T47D (cell line): ENCODE data around the gene PTPRJ.
"Not testable (repeated sequence)": the region's sequence is repeated elsewhere in the genome, so short reads cannot be mapped to it uniquely, and the experiment has no call there.

Experiments used
- DNase-seq, 2 experiments: peaks; one replicate each; pipeline versions ENCODE4 v3.0.0 to v3.0.0-alpha.2; 2011 to 2012; ENCODE audit warnings: low read depth in 1 of 2, low spot score in 1 of 2
- JUND ChIP-seq: IDR thresholded peaks from 2 replicates; pipeline ENCODE4 v1.6.1; 2012; ENCODE audit warnings: low read depth
- in situ Hi-C: cut with HindIII; loops from 2 replicates; pipeline ENCODE4 v1.10.0; 2016; ENCODE audit warnings: low sequenced_read_pairs, low pct_unique_long_range_greater_than_20kb

Gene PTPRJ

GRCh38 chr11:48127521-48128183 is 147.3 kb downstream of the PTPRJ start:
- TF ChIP-seq JUND, result no peak
- in situ Hi-C loops, result no loop called here
- no peak for DNase-seq

- TF ChIP-seq JUND, result no peak
- no peak for DNase-seq
- in situ Hi-C loops, result no loop called here
These were observed 149.5 kb downstream of the PTPRJ start for GRCh38 chr11:48129697-48130395.

- DNase-seq, result no peak
- TF ChIP-seq JUND, result no peak
- in situ Hi-C loops, result no loop called here
These were observed 154.0 kb downstream of the PTPRJ start for GRCh38 chr11:48134221-48134922.

GRCh38 chr11:48138222-48138621 is 157.9 kb downstream of the PTPRJ start:
- no peak for TF ChIP-seq JUND
- in situ Hi-C loops, result no loop called here
- no peak for DNase-seq

- DNase-seq, in situ Hi-C loops: not testable (repeated sequence)
These were observed 159.5 kb downstream of the PTPRJ start for GRCh38 chr11:48139896-48140295.

GRCh38 chr11:48141475-48142122 is 161.2 kb downstream of the PTPRJ start:
- TF ChIP-seq JUND, result no peak
- no peak for DNase-seq
- in situ Hi-C loops, result no loop called here

- no peak for TF ChIP-seq JUND
- in situ Hi-C loops, result no loop called here
- no peak for DNase-seq
These were observed 162.5 kb downstream of the PTPRJ start for GRCh38 chr11:48142889-48143288.

GRCh38 chr11:48148749-48149148 is 168.4 kb downstream of the PTPRJ start:
- DNase-seq, result no peak
- no peak for TF ChIP-seq JUND
- in situ Hi-C loops, result no loop called here

GRCh38 chr11:48150213-48150612 is 169.9 kb downstream of the PTPRJ start:
- in situ Hi-C loops, result no loop called here
- no peak for DNase-seq
- no peak for TF ChIP-seq JUND

- in situ Hi-C loops, result no loop called here
- DNase-seq, result no peak
These were observed 173.8 kb downstream of the PTPRJ start for GRCh38 chr11:48154151-48154550.

GRCh38 chr11:48161951-48162884 is 181.9 kb downstream of the PTPRJ start:
- TF ChIP-seq JUND, result no peak
- DNase-seq, result no peak
- in situ Hi-C loops, result no loop called here

More at GRCh38 chr11:48154151-48154550, 173.8 kb downstream of the PTPRJ start:
- TF ChIP-seq JUND, result no peak

GRCh38 chr11:48162885-48163268 is 182.5 kb downstream of the PTPRJ start:
- no peak for TF ChIP-seq JUND
- in situ Hi-C loops, result no loop called here
- DNase-seq, result no peak
